Suprapubic skin (tissue), 4 donors: ENCODE results near the gene CSF1R. TPM values are rescaled to one million over a fixed set of nuclear protein-coding genes. Genes with fewer than 3 reads are reported as not detected.

Source experiments
- DNase-seq, 2 donors: peaks; one replicate each; pipeline ENCODE4 v3.0.0-alpha.2; 2019; ENCODE audit warnings: low spot score in 2 of 2
- H3K27ac ChIP-seq: fragments of 200-600 bp; sonication (generic); one replicate; pipeline ENCODE4 v1.5.1; 2019
- H3K27me3 ChIP-seq: fragments of 200-600 bp; sonication (generic); one replicate; pipeline ENCODE4 v1.5.1; 2019
- H3K36me3 ChIP-seq: fragments of 200-600 bp; sonication (generic); one replicate; pipeline ENCODE4 v1.5.1; 2019
- H3K4me1 ChIP-seq: fragments of 200-600 bp; sonication (generic); one replicate; pipeline ENCODE4 v1.5.1; 2019
- H3K4me3 ChIP-seq: fragments of 200-600 bp; sonication (generic); one replicate; pipeline ENCODE4 v1.5.1; 2019; ENCODE audit warnings: mild to moderate bottlenecking
- H3K9me3 ChIP-seq: fragments of 200-600 bp; sonication (generic); one replicate; pipeline ENCODE4 v1.5.1; 2019
- CTCF ChIP-seq, 2 donors: fragments of 200-600 bp in 1 of 2; fragments of 450-650 bp in 1 of 2; sonication (generic) in 1 of 2; IDR thresholded peaks; one replicate each; pipeline ENCODE4 v1.5.1; 2016 to 2019; ENCODE audit warnings: antibody characterized with exemption in 2 of 2, mild to moderate bottlenecking in 1 of 2, moderate library complexity in 1 of 2
- EP300 ChIP-seq: sonication (generic); formaldehyde crosslinking; IDR thresholded peaks from one replicate; pipeline ENCODE4 v1.6.1; 2017; ENCODE audit warnings: antibody characterized with exemption
- POLR2A ChIP-seq, 2 donors: fragments of 450-650 bp; IDR thresholded peaks; one replicate each; pipeline ENCODE4 v1.6.1; 2017; ENCODE audit warnings: antibody characterized with exemption in 2 of 2, mild to moderate bottlenecking in 2 of 2, moderate library complexity in 2 of 2
- POLR2AphosphoS5 ChIP-seq, 3 donors: sonication (generic); formaldehyde crosslinking; IDR thresholded peaks; one replicate each; pipeline ENCODE4 v1.6.1; 2017; ENCODE audit warnings: antibody characterized with exemption in 3 of 3
- WGBS: methylation state at CpG from one replicate; pipeline ENCODE4 v1.1.5; 2018; 5-methylcytosine and 5-hydroxymethylcytosine counted together
- total RNA-seq, 4 donors: library from RNA; depleted of rRNA; stranded (reverse); fragments of >200 nt; gene quantifications; one replicate each; pipeline ENCODE4 v1.1.0, GENCODE V29; 2016

The CSF1R gene
- total RNA-seq, 4 donors from 2014 or later = 9.9 to 39.7 (median 19.7) TPM

- WGBS = 89% methylated on average over 4 of the region's 4 CpGs
- DNase-seq = no peak
- no peak overlapping the region for H3K4me3 ChIP-seq
- H3K4me1 ChIP-seq = peaks cover 17% of the 10 kb centered on the region
- no peaks in the 10 kb centered on the region for H3K27me3 ChIP-seq
- no peaks in the 10 kb centered on the region for H3K9me3 ChIP-seq
- no peak for TF ChIP-seq POLR2A (IDR thresholded peaks at IDR 0.05)
- no peak for TF ChIP-seq CTCF (IDR thresholded peaks at IDR 0.05)
- no peak for TF ChIP-seq EP300
- TF ChIP-seq POLR2AphosphoS5 (IDR thresholded peaks at IDR 0.05) = no peak
- H3K36me3 ChIP-seq = peaks cover 80% of the 10 kb centered on the region
- no peak overlapping the region for H3K27ac ChIP-seq
Observed at GRCh38 chr5:150026682-150027172, 59.6 kb downstream of the CSF1R start.

DNA sequence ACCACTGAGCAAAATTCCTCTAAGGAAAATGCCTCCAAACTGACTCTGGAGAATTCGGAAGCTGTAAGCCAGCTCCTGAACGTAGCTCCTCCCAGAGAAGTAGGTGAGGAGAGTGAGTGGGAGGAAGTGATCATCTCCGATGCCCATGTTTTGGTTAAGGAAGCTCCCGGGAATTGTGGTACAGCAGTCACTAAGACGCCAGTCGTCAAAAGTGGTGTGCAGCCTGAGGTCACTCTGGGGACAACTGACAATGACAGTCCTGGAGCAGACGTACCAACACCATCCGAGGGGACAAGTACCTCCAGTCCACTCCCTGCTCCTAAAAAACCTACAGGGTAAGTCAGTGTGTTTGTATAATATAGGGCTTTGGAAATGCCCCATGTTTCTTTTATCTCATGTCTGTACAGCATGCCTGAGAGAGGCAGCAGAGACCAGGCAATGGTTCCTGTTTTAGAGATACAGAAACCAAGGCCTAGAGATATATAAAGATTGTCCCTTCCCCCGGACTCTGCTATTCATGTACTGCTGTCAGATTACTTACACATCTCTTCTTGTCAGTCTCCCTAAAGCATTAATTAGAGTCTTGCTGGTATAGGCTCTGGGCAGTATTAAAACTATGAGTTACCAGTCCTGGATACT lies 61.9 kb downstream of the CSF1R start:
- DNase-seq = no peak
- no peak overlapping the region for H3K4me3 ChIP-seq
- peaks cover 74% of the 10 kb centered on the region for H3K36me3 ChIP-seq
- TF ChIP-seq CTCF (IDR thresholded peaks at IDR 0.05) = no peak
- TF ChIP-seq POLR2AphosphoS5 (IDR thresholded peaks at IDR 0.05) = no peak
- no peak for TF ChIP-seq EP300
- TF ChIP-seq POLR2A (IDR thresholded peaks at IDR 0.05) = no peak
- H3K9me3 ChIP-seq = no peaks in the 10 kb centered on the region
- 70% methylated on average over 9 of the region's 9 CpGs for WGBS
- no peak overlapping the region for H3K27ac ChIP-seq
- H3K27me3 ChIP-seq = no peaks in the 10 kb centered on the region
- peaks cover 24% of the 10 kb centered on the region for H3K4me1 ChIP-seq

DNA sequence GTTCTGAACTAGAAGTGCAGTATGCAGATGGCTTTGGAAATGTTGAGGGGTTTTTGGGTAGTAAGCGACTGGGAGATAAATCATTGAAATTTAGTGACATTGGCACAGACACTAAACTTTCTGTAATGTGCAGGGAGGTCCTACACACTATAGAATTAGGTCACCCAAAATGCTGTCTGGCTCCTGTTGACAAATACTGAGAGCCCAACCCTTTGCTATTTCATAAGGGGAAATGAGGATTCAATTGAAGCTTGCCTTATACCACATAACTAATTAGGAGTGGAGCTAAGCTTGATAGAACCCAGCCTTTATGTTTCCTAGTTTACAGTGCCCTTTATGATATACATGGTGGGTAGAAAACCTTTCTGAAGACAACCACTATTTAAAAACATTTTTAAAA lies 63.2 kb downstream of the CSF1R start:
- no peak for TF ChIP-seq POLR2AphosphoS5 (IDR thresholded peaks at IDR 0.05)
- no peak for TF ChIP-seq EP300
- TF ChIP-seq CTCF (IDR thresholded peaks at IDR 0.05) = no peak
- no peak for TF ChIP-seq POLR2A (IDR thresholded peaks at IDR 0.05)
- DNase-seq = no peak
- Histone ChIP-seq H3K4me1 (peaks cover 24% of the 10 kb centered on the region), H3K27ac (no peak overlapping the region), H3K27me3 (no peaks in the 10 kb centered on the region), H3K9me3 (no peaks in the 10 kb centered on the region), H3K36me3 (peaks cover 84% of the 10 kb centered on the region), H3K4me3 (no peak overlapping the region)
- WGBS = 95% methylated on average over 1 of the region's 1 CpG

GRCh38 chr5:150022681-150023080 lies 63.7 kb downstream of the CSF1R start:
- Histone ChIP-seq H3K27ac (peak overlapping the region; percentile 30), H3K27me3 (no peaks in the 10 kb centered on the region), H3K4me3 (no peak overlapping the region), H3K4me1 (peaks cover 24% of the 10 kb centered on the region), H3K36me3 (peaks cover 83% of the 10 kb centered on the region), H3K9me3 (no peaks in the 10 kb centered on the region)
- 77% methylated on average over 2 of the region's 2 CpGs for WGBS
- no peak for DNase-seq
- TF ChIP-seq CTCF (IDR thresholded peaks at IDR 0.05) (no peak), POLR2A (IDR thresholded peaks at IDR 0.05) (no peak), EP300 (no peak), POLR2AphosphoS5 (IDR thresholded peaks at IDR 0.05) (no peak)

DNA sequence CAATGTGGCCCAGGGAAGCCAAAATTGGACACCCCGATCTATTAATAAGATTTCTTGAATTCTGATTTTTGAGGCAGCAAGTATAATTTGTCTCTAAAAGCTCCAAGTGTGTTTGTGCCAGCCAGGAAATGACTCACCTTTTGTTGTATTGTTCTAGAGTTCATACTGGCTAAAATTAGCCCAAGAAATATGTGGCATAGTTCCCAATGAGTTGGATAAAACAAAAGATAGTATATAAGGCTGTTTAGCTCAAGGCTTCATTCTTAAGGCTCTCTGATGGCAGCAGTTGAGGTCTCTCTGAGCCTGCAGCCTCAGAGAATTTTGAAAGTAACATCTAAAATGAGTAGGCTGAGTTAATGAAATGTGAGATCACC lies 64.2 kb downstream of the CSF1R start:
- H3K4me1 ChIP-seq = peaks cover 24% of the 10 kb centered on the region
- peak overlapping the region; percentile 30 for H3K27ac ChIP-seq
- H3K9me3 ChIP-seq = no peaks in the 10 kb centered on the region
- 48% methylated on average over 1 of the region's 1 CpG for WGBS
- H3K36me3 ChIP-seq = peaks cover 78% of the 10 kb centered on the region
- no peak for DNase-seq
- H3K27me3 ChIP-seq = no peaks in the 10 kb centered on the region
- H3K4me3 ChIP-seq = no peak overlapping the region
- no peak for TF ChIP-seq POLR2AphosphoS5 (IDR thresholded peaks at IDR 0.05)
